Sigmoid colon (tissue), 7 donors: ENCODE data around the gene KRT74. TPM values are rescaled to one million over a fixed set of nuclear protein-coding genes. Genes with fewer than 3 reads are reported as not detected.

Experiments used
- DNase-seq: peaks from one replicate; pipeline ENCODE4 v3.0.0-alpha.2; 2019
- H3K27ac ChIP-seq, 4 donors: fragments of 200-600 bp; sonication (generic); one replicate each; pipeline ENCODE4 v1.5.1; 2016 to 2019; ENCODE audit warnings: mild to moderate bottlenecking in 1 of 4
- H3K27me3 ChIP-seq, 3 donors: fragments of 200-600 bp; sonication (generic); one replicate each; pipeline ENCODE4 v1.5.1; 2019; ENCODE audit warnings: mild to moderate bottlenecking in 1 of 3
- H3K36me3 ChIP-seq, 4 donors: fragments of 200-600 bp; sonication (generic); one replicate each; pipeline ENCODE4 v1.5.1; 2016 to 2019
- H3K4me1 ChIP-seq, 4 donors: fragments of 200-600 bp; sonication (generic); one replicate each; pipeline ENCODE4 v1.5.1; 2017 to 2019
- H3K4me3 ChIP-seq, 4 donors: fragments of 200-600 bp; sonication (generic); one replicate each; pipeline ENCODE4 v1.5.1; 2017 to 2019; ENCODE audit warnings: mild to moderate bottlenecking in 2 of 4, moderate library complexity in 1 of 4
- H3K9me3 ChIP-seq, 4 donors: fragments of 200-600 bp in 3 of 4; sonication (generic) in 3 of 4; one replicate each; pipeline versions ENCODE4 v1.5.1 to v1.6.1; 2013 to 2019
- CTCF ChIP-seq, 4 experiments: fragments of 450-650 bp in 3 of 4; fragments of 200-600 bp in 1 of 4; IDR thresholded peaks; one replicate each; pipeline ENCODE4 v1.5.1; 2016 to 2019; ENCODE audit warnings: antibody characterized with exemption in 4 of 4, mild to moderate bottlenecking in 3 of 4, moderate library complexity in 2 of 4
- EP300 ChIP-seq, 4 donors: sonication (generic); formaldehyde crosslinking; IDR thresholded peaks; one replicate each; pipeline ENCODE4 v1.6.1; 2017; ENCODE audit warnings: antibody characterized with exemption in 4 of 4
- POLR2A ChIP-seq, 2 donors: fragments of 450-650 bp; IDR thresholded peaks; one replicate each; pipeline ENCODE4 v1.6.1; 2016; ENCODE audit warnings: antibody characterized with exemption in 2 of 2, mild to moderate bottlenecking in 2 of 2, moderate library complexity in 2 of 2
- POLR2AphosphoS5 ChIP-seq, 4 donors: sonication (generic); formaldehyde crosslinking; IDR thresholded peaks; one replicate each; pipeline ENCODE4 v1.6.1; 2017; ENCODE audit warnings: antibody characterized with exemption in 4 of 4
- WGBS, 2 donors: extraction: QIAGEN DNeasy Blood & Tissue Kit; methylation state at CpG; one replicate each; pipeline ENCODE4 v1.1.7; 2013; 5-methylcytosine and 5-hydroxymethylcytosine counted together
- intact Hi-C: fragments of 100-400 bp; cut with DNase I; formaldehyde crosslinking; loops from one replicate; pipeline ENCODE4 v1.15.1; 2023
- polyA plus RNA-seq, 3 donors: library from polyadenylated mRNA; stranded (reverse); fragments of 200-250 nt; gene quantifications; one replicate each; pipeline ENCODE4 v1.2.3, GENCODE V29; 2013
- total RNA-seq, 4 donors: library from RNA; depleted of rRNA; stranded (reverse); fragments of >200 nt; gene quantifications; one replicate each; pipeline ENCODE4 v1.1.0, GENCODE V29; 2016
- donor health status: healthy with polysubstance abuse.
- donor health status: Bipolar disorder and iron deficiency.
- donor health status: healthy.

The KRT74 gene
- total and polyA plus RNA-seq, 7 donors = not detected

- no peaks in the 10 kb centered on the region for H3K36me3 ChIP-seq
- no peak for TF ChIP-seq EP300 (IDR thresholded peaks at IDR 0.05)
- no peak for TF ChIP-seq CTCF (IDR thresholded peaks at IDR 0.05)
- no peak for TF ChIP-seq POLR2AphosphoS5 (IDR thresholded peaks at IDR 0.05)
- TF ChIP-seq POLR2A (IDR thresholded peaks at IDR 0.05) = no peak
- H3K27me3 ChIP-seq = no peaks in the 10 kb centered on the region
- no peak overlapping the region for H3K27ac ChIP-seq
- WGBS, 2 donors = 92 to 93% methylated on average over 5 of the region's 5 CpGs
- no peak overlapping the region for H3K4me3 ChIP-seq
- H3K4me1 ChIP-seq = peaks cover 0 to 13% (median 9%) of the 10 kb centered on the region in 4 donors
- H3K9me3 ChIP-seq = no peaks in the 10 kb centered on the region
- DNase-seq = no peak
- intact Hi-C loops = no loop called here
These were observed 31.9 kb downstream of the KRT74 start for GRCh38 chr12:52541709-52542108.

GRCh38 chr12:52540531-52540930, 33.1 kb downstream of the KRT74 start:
- 94% methylated on average over 7 of the region's 7 CpGs for WGBS, 2 donors
- H3K4me3 ChIP-seq = no peak overlapping the region
- no peak for DNase-seq
- TF ChIP-seq POLR2A (IDR thresholded peaks at IDR 0.05) = no peak
- TF ChIP-seq CTCF (IDR thresholded peaks at IDR 0.05) = no peak
- TF ChIP-seq EP300 (IDR thresholded peaks at IDR 0.05) = no peak
- no peak for TF ChIP-seq POLR2AphosphoS5 (IDR thresholded peaks at IDR 0.05)
- H3K9me3 ChIP-seq = no peaks in the 10 kb centered on the region
- H3K36me3 ChIP-seq = no peaks in the 10 kb centered on the region
- no peak overlapping the region for H3K27ac ChIP-seq
- no peaks in the 10 kb centered on the region for H3K27me3 ChIP-seq
- intact Hi-C loops = no loop called here
- peaks cover 0 to 13% (median 9%) of the 10 kb centered on the region in 4 donors for H3K4me1 ChIP-seq

- H3K4me3 ChIP-seq = no peak overlapping the region
- no peaks in the 10 kb centered on the region for H3K36me3 ChIP-seq
- peaks cover 0 to 13% (median 9%) of the 10 kb centered on the region in 4 donors for H3K4me1 ChIP-seq
- H3K27ac ChIP-seq = no peak overlapping the region
- no peaks in the 10 kb centered on the region for H3K27me3 ChIP-seq
- H3K9me3 ChIP-seq = no peaks in the 10 kb centered on the region
- intact Hi-C loops = no loop called here
- TF ChIP-seq POLR2A (IDR thresholded peaks at IDR 0.05) (no peak), EP300 (IDR thresholded peaks at IDR 0.05) (no peak), CTCF (IDR thresholded peaks at IDR 0.05) (no peak), POLR2AphosphoS5 (IDR thresholded peaks at IDR 0.05) (no peak)
- no peak for DNase-seq
- WGBS, 2 donors = 86 to 88% methylated on average over 3 of the region's 3 CpGs
These were observed 33.8 kb downstream of the KRT74 start for GRCh38 chr12:52539821-52540173.

GRCh38 chr12:52539083-52539820, 34.4 kb downstream of the KRT74 start:
- no peak overlapping the region for H3K27ac ChIP-seq
- H3K4me3 ChIP-seq = no peak overlapping the region
- no peak for DNase-seq
- WGBS, 2 donors = 52 to 70% methylated on average over 5 of the region's 5 CpGs
- H3K4me1 ChIP-seq = peaks cover 0 to 13% (median 9%) of the 10 kb centered on the region in 4 donors
- no peaks in the 10 kb centered on the region for H3K36me3 ChIP-seq
- TF ChIP-seq EP300 (IDR thresholded peaks at IDR 0.05) (no peak), POLR2A (IDR thresholded peaks at IDR 0.05) (no peak), POLR2AphosphoS5 (IDR thresholded peaks at IDR 0.05) (no peak), CTCF (IDR thresholded peaks at IDR 0.05) (no peak)
- no peaks in the 10 kb centered on the region for H3K9me3 ChIP-seq
- H3K27me3 ChIP-seq = no peaks in the 10 kb centered on the region
- intact Hi-C loops = no loop called here

- Histone ChIP-seq H3K4me3 (no peak overlapping the region), H3K9me3 (no peaks in the 10 kb centered on the region), H3K4me1 (peaks cover 0 to 19% (median 12%) of the 10 kb centered on the region in 4 donors), H3K27me3 (no peaks in the 10 kb centered on the region), H3K36me3 (no peaks in the 10 kb centered on the region), H3K27ac (no peak overlapping the region)
- no peak for DNase-seq
- intact Hi-C loops = no loop called here
- 63 to 83% methylated on average over 3 of the region's 3 CpGs for WGBS, 2 donors
- no peak for TF ChIP-seq CTCF (IDR thresholded peaks at IDR 0.05)
- TF ChIP-seq POLR2A (IDR thresholded peaks at IDR 0.05) = no peak
- no peak for TF ChIP-seq EP300 (IDR thresholded peaks at IDR 0.05)
- TF ChIP-seq POLR2AphosphoS5 (IDR thresholded peaks at IDR 0.05) = no peak
These were observed 36.5 kb downstream of the KRT74 start for GRCh38 chr12:52537101-52537500.
